Fibroblast of skin of back (primary cell): Measurements from ENCODE around the gene DEAF1. TPM values are rescaled to one million over a fixed set of nuclear protein-coding genes. Genes with fewer than 3 reads are reported as not detected.
A peak's percentile ranks its signal among the peaks of the same experiment; 100 is the strongest.
"Not testable (repeated sequence)": the region's sequence is repeated elsewhere in the genome, so short reads cannot be mapped to it uniquely, and the experiment has no call there.

Source experiments
- DNase-seq: peaks from one replicate; pipeline ENCODE4 v3.0.0-alpha.2; 2013
- polyA plus RNA-seq, 2 experiments: library from polyadenylated mRNA; unstranded; fragments of 120-200 nt; gene quantifications; one replicate each; pipeline ENCODE4 v1.2.1, GENCODE V29; 2013; ENCODE audit not compliant: insufficient read length in 2 of 2

The DEAF1 gene
- 39.0 TPM for polyA plus RNA-seq (2013, experiment 1 of 2; ENCODE audit: insufficient read length)
- polyA plus RNA-seq (2013, experiment 2 of 2; ENCODE audit: insufficient read length), result 41.2 TPM

GRCh38 chr11:694563-695287 is at the start of gene DEAF1:
TSS of gene DEAF1 (minus strand) at chr11:695222. CDS start at chr11:695047, 175 bp downstream.
- DNase-seq, result peak; percentile 93

- DNase-seq, result no peak
Measured at GRCh38 chr11:742571-743201, 47.7 kb upstream of the DEAF1 start.

GRCh38 chr11:742156-742546 is 47.1 kb upstream of the DEAF1 start:
- no peak for DNase-seq

GRCh38 chr11:737899-738298 is 42.9 kb upstream of the DEAF1 start:
- not testable (repeated sequence) for DNase-seq

- no peak for DNase-seq
Measured at GRCh38 chr11:737366-737765, 42.3 kb upstream of the DEAF1 start.

- not testable (repeated sequence) for DNase-seq
Measured at GRCh38 chr11:734541-734940, 39.5 kb upstream of the DEAF1 start.

GRCh38 chr11:733072-733471 is 38.0 kb upstream of the DEAF1 start:
- no peak for DNase-seq

GRCh38 chr11:729492-730074 is 34.6 kb upstream of the DEAF1 start:
- DNase-seq, result no peak

- no peak for DNase-seq
Measured at GRCh38 chr11:728901-729491, 34.0 kb upstream of the DEAF1 start.

- peak; percentile 82 for DNase-seq
Measured at GRCh38 chr11:727859-728748, 33.1 kb upstream of the DEAF1 start.

GRCh38 chr11:727281-727701 is 32.3 kb upstream of the DEAF1 start:
- no peak for DNase-seq

- no peak for DNase-seq
Measured at GRCh38 chr11:726278-727220, 31.5 kb upstream of the DEAF1 start.

GRCh38 chr11:725624-726202 is 30.7 kb upstream of the DEAF1 start:
- no peak for DNase-seq

GRCh38 chr11:724778-725386 is 29.9 kb upstream of the DEAF1 start:
- no peak for DNase-seq

- DNase-seq, result no peak
Measured at GRCh38 chr11:724049-724777, 29.2 kb upstream of the DEAF1 start.

GRCh38 chr11:723120-723883 is 28.3 kb upstream of the DEAF1 start:
- peak; percentile 52 for DNase-seq

- DNase-seq, result no peak
Measured at GRCh38 chr11:722346-722811, 27.4 kb upstream of the DEAF1 start.

- DNase-seq, result no peak
Measured at GRCh38 chr11:721741-722345, 26.8 kb upstream of the DEAF1 start.
